GM21619 (cell line): ENCODE data around the gene ASTN2.
A peak's percentile ranks its signal among the peaks of the same experiment; 100 is the strongest.

Experiments
- ATAC-seq: cut with Tn5 transposase; IDR thresholded peaks from one replicate; pipeline ENCODE4 v1.9.1; 2021; ENCODE audit not compliant: unreplicated experiment

The ASTN2 gene

DNA sequence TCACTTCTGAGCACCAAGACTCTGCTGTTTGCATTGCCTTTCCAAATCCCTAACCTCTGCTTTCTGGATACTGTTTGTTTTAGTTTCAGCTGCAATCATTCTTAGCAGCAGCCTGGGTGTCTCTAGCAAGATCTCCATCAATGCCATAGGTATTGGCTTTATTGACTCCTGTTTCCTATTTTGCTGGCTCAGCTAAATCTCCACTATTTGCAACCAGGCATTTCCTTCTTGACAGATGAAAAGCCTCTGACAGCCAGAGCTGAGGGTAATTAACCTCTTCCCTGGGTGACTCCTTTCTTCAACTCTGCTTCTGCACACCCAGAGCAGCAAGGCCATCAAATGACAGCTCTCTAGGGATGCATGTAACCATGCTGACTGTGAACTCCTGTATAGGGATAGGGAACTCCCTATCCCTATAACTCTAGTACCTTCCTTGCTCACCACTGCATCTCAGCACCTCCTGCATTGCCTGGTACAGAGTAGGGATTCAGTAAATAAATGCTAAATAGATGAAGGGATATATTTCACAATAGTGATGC is 434.2 kb downstream of the ASTN2 start:
- ATAC-seq: no peak

GRCh38 chr9:116979456-116979855 is 435.4 kb downstream of the ASTN2 start:
- ATAC-seq: no peak

GRCh38 chr9:116978155-116978554 is 436.7 kb downstream of the ASTN2 start:
- ATAC-seq: no peak

DNA sequence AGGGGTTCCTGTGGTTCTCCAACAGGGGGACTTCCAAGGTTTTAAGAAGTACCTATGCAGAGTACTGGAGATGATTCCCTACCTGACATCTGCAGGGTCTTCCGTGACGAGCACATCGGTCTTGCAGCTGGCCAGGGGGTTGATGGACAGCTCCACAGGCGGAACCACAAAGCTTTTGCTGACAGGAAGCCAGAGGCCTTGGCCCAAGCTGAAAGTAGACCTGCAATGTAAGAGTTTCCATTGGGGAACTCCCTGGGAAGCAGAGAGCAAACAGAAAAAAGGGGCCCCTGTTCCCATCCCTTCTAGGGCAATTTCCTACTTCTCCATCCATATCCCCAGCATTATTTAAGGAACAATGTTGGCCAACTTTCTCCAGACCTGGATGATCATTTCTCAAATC is 439.7 kb downstream of the ASTN2 start:
- no peak for ATAC-seq

DNA sequence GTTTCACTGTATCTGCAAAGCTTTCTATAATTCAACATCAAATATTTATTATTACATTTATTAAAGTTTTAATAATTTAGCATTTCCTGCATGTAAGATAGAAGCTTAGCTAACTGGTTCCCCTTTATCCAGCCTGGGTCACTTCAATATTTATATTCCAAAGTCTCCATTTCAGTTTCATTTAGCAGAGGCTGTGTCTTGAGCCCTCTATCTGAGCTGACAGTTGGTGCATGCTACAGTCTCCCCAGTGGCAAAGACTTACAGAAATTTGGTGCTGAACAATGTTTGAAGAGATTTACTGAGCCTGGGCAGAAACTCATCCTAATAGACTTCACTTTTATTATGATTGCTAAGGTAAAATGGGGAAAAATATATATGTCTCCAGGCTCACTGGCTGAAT is 448.7 kb downstream of the ASTN2 start:
- no peak for ATAC-seq

- no peak for ATAC-seq
Observed at GRCh38 chr9:116964258-116964657, 450.6 kb downstream of the ASTN2 start.

GRCh38 chr9:116959809-116960208 is 455.0 kb downstream of the ASTN2 start:
- ATAC-seq: no peak

DNA sequence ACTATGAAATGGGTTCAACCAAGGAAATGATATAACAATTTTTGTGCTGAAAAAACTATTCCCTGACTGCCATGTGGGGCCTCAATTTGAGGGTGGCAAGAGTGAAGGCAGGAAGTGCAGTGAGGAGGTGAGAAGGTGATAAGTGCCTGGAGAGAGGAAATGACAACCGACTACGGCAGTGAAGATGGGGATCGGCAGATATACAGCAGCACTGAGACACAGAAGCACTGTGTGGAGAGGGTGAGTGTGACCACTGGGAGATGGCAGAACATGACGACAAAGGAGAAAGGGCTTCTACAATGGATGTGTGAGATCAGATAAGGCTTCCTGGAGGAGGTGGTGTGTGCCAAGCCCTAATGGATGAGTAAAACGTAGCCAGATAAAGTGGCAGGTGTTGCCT is 456.0 kb downstream of the ASTN2 start:
- ATAC-seq: no peak

- ATAC-seq: no peak
Observed at GRCh38 chr9:116954731-116955130, 460.1 kb downstream of the ASTN2 start.

DNA sequence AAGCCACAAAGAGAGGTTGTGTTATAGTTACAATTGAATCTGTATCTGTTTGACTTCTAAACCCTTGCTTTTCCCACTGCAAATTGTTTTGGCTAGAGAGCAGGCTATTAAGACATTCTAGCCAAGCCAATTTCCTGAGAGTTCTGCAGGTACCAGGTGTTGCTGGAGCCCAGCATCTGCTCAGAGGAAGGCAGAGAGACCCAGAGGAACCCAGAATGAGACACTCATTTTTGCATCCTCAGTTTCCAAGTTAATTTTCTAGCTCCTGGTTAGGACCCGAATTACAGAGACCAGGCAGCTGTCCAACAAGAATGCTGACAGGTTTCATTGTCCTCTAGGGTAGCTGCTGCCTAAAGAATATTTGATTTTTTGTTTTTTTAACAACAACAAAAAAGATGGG is 461.6 kb downstream of the ASTN2 start:
- no peak for ATAC-seq

DNA sequence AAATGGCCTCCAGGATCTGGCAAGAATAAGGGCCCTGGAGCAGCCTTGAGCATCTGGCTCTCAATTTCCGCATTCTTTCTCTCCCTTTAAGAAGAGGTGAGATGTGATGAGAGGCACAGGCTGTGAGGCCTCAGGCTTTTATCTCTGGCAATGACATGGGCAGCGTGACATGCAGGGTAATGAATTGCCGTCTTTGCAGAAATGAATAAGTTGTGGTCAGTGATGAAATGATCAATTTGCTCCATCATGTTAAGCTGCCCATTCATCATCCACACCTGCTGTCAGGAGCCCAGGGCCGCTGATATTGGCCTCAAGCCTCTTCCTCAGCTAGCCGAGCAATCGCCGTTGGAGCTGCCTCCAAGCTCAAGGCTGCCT is 462.4 kb downstream of the ASTN2 start:
- ATAC-seq: no peak

- ATAC-seq: peak; percentile 76
Observed at GRCh38 chr9:116951588-116952435, 463.0 kb downstream of the ASTN2 start.

DNA sequence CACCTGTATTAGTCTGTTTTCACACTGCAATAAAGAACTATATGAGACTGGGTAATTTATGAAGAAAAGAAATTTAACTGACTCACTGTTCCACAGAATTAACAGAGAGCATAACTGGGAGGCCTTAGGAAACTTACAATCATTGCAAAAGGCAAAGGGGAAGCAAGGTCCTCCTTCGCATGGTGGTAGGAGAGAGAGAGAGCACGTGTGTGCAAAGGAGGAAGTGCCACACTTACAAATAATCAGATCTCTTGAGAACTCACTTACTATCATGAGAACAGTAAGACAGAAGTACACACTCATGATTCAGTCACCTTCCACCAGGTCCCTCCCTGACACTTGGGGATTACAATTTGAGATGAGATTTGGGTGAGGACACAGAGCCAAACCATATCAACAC is 469.0 kb downstream of the ASTN2 start:
- no peak for ATAC-seq

- no peak for ATAC-seq
Observed at GRCh38 chr9:116944714-116945534, 469.9 kb downstream of the ASTN2 start.

- no peak for ATAC-seq
Observed at GRCh38 chr9:116943970-116944369, 470.9 kb downstream of the ASTN2 start.

GRCh38 chr9:116942593-116943061 is 472.2 kb downstream of the ASTN2 start:
- no peak for ATAC-seq

DNA sequence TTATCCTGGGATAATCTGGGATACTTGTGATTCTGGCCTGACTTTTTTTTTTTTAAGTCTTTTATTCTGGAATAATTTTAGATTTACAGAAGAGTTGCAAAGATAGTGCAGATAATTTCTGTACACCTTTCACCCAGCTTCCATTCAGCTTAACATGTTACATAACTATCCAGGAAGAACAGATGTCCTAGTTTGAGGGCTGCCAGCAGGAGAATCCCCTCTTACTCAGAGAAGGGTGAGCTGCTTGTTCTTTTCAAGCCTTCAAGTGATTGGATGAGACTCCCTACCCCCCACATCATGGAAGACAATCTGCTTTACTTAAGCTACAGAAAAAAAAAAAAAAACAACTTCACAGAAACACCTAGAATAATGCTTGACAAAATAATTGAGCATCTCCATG is 473.6 kb downstream of the ASTN2 start:
- no peak for ATAC-seq

DNA sequence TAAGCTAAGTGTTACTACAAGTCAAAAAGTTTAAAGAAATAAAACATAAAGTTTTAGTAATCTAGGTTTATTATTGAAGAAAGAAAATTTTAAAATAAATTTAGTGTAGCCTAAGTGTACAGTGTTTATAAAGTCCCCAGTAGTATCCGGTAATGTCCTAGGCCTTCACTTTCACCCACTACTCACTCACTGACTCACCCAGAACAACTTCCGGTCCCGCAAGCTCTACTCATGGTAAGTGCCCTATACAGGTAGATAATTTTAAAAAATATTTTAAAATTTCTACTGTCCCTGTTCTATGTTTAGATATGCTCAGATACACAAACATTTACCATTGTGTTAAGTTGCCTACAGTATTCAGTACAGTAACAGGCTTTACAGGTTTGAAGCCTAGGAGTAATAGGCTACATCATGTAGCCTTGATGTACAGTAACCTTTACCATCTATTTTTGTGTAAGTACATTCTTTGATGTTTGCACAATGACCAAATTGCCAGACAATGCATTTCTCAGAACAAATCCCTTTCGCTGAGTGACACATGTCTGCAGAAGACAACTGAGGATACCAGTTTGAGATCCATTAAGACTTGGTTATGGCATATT is 474.1 kb downstream of the ASTN2 start:
- no peak for ATAC-seq

GRCh38 chr9:116939614-116940013 is 475.2 kb downstream of the ASTN2 start:
- ATAC-seq: peak; percentile 40

DNA sequence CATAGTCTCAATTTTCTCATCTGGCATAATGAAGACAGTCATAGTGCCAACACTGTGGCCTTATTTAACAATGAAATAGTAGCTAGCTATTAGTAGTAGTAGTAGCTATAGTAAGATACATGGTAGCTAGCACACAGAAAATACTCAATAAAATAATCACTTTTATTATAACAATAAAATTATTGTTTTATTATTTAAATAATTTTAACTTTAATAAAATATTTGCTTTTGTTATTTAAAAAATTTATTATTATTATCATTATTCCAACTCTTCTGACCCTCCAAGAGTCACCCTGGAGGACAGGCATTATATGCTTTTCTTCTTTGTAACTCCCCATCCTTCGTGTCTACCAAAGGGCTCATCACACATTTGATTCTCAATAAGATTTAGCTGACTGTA is 475.7 kb downstream of the ASTN2 start:
- ATAC-seq: no peak

GRCh38 chr9:116937361-116937760 is 477.5 kb downstream of the ASTN2 start:
- no peak for ATAC-seq
